Stimulated activated CD4-positive, alpha-beta T cell treated with anti-CD3 and anti-CD28 coated beads, Interleukin-2, amount 100 ng/mL, for 48 hours (primary cell): ENCODE results near the gene GDNF.

Experiments used
- DNase-seq, 2 donors: peaks; one replicate each; pipeline ENCODE4 v3.0.0-alpha.2; 2020

GDNF gene

DNA sequence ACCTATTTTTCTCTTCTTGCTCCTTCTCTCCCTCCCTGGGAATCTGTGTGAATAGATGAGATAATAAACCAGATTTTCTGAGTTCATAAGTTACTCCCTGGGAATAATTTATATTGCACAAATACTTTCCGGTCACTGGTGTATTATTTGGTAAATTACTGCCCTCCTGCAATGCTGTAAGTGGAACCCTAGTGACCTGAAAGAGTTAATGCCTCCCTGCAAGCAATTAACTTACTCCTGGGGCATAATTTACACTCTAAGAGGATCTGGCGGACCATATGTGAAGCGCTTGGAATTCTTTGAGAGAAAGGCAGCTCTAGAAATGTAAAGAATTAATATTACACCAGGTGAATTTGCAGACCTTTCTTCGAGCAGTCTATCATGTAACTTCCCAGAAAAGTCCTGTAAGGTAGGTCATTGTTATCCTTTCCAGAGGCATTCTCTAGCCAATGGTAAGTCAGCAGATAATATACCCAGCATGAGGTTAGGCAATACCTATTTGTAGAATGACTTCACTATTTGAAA is 7.0 kb upstream of the GDNF start:
- no peak for DNase-seq

DNA sequence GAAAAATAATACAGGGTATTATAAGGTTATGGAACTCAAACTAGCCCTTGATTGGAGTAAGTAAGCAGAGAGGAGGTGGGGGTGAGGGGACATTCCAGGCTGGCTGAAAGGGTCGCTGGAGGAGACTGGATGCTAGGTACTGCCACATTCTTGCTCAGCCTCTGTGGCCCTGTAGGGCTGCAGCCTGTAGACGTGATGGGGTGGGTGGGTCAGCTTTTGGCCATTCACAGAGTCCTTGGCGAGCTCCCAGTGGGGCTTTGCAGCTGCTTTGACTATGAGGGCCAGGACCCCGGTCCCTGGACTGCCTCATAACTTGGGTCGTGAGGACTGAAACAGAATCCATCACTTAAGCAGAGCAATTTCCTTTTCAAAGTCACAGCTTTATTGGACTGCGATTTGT is 4.2 kb upstream of the GDNF start:
- no peak for DNase-seq

DNA sequence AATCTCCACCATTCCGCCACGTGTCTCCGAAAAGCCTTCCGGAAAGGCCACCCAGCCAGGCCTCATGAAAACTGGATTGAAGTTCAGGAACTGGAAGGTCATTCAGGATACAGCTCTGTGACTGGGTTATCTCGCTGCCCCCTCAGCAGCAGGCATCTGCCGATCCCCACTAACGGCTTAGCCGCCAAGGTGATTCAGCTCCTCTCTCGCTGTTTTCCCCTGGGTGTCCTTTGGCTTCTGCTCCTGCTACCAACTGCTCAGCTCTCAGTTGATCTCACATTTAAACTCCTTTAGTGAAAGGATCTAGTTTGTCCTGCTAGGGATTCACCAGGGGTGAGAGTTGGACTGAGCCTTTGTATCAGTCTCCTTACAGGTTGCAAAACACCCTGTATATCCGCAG is 2.2 kb upstream of the GDNF start:
- no peak for DNase-seq

DNA sequence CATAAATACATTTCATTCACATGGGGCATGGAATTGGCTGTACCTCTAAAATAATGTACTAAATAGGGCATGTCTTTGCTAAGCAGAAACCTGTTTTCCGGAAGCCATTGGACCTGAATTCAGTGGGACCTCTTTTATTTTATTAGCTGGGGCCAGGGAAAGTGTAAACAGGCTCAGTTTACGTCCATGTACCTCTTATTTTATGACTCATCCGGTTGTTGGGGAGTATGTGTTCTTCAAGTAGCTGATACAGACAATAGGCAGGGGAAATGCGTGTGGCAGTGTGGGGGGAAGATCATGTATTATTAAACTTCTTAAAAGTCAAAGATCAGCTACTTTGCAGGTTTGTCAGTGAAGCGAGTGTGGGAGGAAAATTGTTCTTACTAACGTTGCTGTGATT is 1.4 kb upstream of the GDNF start:
- no peak for DNase-seq

DNA sequence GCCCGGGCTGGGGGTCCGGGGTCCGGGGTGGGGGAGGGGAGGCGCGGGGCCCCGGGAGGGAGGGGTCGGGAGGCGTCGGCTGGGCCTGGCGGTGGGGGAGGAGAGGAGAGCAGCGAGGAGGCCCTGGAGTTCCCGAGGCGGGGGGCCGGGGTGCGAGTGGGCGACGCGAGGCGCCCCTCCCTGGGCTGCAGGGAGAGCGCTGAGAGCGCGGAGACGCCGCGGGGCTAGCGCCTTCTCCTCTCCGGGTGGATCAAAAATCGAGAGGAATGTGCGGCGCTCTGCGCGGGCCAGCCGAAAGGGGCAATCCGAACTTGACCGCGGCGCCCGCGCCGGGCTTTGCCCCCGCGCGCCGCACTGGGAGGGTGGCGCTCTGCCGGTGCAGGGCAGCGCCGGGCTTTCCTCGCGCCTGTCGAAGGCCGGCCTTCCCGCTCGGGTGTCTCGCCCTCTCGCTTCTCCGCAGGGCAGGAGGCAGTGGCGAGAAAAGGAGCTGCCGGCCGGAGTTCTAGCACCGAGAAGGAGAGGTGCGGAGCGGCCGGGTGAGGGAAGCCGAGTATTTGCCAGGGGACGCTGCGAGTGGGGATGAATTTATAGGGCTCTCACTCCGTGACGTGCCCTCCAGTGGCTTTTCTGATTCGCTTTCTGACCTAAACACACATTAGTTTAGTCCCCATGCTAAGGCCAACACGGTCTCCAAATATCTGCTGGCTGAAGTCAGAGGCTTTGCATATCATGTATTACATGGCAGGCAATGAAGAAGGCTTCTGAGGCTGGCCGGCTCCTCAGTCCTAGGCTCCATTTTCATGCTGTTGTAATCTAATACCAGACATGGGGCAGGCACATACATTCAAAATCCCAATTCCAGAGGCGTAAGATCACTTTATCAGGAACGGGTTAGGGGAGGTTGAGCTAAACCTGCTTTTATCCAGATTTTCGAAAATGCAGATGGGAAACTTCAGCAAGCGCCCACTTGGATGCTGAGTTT is 503 bp upstream of the GDNF start:
- no peak for DNase-seq

DNA sequence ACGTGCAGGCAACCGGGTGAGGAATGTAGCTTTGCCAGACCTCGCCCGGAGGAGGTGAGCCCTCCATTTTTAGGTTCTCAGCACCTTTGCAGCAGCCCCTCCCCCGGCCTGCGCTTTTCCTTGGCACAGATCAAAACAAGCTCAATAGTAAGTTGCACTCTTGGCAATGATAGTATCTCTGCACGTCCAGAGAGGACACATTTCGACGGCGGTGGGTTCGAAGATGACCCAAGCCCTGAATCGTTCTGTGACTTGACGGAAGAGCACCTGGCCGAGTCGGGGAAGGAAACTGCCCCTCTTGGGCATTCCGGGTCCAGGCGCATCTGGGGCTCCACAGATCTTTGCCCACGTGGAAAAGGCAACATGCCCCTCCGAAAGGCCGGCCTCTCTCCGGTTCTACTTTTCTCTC is 904 bp downstream of the GDNF start:
- DNase-seq, result no peak

DNA sequence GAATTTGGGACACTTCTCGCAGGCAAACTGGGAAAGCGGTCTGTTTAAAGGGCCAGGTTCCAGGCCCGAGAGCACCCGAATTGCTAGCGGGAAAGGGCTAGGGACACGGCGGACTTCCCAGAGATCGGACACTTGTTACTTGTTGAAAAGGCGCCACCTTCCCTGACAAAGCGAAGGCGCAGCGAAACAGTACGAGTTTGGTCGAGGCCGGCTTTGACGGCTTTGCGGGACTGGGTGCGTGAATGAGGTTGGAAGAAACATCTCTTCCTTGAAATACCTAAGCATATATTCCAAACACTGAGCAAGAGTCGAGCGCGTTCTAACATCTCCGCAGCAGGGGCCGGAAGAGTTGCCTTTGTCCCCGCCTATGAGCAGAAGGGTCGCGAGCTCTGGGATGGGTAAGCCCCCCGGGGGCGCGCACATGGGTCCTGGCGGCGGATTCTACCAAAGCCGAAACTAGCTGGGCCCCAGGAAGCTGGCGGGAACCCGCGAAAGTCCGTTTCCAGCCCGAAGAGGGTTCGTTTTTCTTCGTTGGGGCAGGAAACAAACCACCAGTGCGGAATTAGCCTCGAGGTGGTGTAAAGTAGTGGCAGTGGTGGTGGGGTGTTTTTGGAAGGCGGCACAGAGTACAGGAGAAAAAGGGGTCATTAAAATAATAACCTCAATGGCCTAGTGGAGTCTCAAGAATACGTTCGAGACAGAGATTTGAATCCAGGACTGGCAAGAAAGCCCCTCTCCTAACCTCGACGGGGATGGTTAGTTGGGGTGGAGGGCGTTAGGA is 1.5 kb downstream of the GDNF start:
- no peak for DNase-seq

DNA sequence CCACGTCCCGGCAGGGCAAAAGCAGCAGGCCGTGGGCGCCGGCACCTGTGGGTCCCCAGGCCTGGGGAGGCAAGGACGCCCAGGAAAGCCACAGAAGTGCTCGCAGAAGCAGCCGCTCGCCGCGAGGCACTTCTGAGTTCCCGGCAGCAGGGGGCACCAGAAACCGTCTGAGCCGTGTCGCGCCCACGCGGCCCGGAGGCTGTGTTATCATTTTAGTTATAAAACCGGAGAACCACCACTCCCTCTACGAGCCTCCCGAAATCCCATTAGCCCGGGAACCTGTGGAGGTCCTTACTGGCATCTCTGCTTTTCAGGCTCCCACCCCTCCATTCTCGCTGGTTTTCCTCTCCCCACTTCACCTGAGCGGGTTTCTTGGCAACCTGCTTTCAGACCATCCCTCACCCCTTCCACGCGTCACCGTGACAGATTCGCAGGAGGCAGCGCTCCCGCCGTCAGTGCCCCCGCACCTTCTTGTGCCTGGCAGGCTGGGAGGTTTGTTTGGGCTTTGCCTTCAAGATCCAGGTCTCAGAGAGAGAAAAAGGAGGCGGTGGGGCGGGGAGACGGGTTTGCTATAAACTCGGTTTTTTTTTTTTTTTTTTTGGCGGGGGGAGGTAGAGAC is 2.3 kb downstream of the GDNF start:
- DNase-seq, result peak; percentile 76 to 78

DNA sequence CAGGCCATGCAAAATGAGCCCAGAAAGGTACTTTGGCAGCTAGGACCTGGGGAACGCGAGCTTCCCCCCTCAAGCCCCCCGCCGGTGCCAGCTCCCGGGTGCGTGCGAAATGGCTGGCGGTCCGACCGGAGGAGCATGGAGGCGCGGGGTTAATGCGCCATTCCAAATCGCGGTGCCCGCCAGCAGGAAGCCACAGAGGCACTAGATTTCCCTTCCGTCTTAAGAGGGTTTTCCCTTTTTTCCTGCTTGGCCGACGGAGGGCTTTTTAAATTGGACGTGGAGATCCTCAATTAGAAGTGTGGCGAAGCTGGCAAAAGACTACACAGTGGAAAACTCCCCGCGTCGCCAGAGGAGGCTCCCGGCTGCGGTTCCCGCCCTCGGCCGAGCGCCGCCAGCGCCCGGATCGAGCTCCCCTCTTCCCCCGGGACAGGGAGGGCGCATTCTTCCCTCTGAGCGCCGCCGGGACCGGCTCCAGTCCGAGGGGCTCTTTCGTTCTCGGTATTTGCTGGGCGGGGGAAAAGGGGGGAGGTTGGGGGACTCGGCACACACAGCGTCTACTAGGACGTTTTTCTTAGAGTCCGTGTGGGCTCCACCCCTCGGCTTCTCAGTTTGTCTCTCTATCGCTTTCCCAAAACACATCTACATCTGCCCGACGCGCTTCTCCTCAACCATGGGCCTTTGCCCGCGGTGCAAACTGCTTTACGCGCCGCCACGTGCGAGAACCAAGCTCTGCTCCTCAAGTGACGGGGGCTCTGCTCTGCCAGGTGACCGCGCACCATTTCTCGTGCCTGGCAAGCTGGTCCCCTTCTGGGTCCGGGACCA is 3.0 kb downstream of the GDNF start:
- no peak for DNase-seq

DNA sequence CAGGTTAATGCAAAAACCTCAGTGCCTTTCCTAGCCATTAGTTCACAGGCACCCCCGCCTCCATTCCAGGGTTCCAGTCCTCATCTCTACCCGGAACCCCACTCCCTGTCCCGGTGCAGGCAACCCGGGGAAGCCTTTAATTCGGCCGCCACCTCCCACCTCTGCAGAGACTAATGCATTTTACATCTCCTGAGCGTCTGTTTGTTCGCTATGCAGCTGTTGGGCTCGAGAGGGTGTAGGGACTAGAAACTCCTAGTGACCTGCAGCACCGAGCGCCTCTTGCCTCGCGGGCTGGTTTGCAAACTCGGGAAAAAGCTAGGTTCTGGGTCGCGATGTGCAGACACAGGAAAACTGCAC is 3.6 kb downstream of the GDNF start:
- DNase-seq, result no peak

DNA sequence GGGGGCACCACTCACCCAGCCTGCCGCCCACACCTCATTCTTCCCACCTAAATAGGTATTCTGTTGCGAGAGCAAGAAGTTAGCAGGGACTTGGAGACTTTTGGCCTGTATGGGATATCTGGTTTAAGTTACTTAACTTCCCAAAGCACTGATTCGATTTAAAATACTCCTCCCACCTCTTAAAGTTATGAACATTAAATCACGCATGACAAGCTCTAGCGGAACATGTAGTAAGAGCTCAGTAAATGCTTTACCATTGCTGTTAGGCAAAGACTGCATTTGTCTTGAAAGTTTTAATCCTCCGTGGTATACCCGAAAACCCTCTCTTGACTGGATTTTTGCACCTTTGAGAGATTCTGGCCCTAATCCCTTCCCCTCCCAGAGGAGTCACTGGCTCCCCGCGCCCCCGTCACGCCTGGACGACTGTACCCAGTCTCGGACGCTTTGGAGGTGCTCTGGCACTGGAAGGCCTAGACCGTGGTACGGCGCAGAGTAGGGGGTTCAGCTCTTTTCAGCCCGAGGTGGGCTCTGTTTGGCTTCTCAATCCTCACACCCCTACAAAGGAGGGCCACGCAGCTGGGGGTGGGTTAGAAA is 4.4 kb downstream of the GDNF start:
- DNase-seq, result no peak

DNA sequence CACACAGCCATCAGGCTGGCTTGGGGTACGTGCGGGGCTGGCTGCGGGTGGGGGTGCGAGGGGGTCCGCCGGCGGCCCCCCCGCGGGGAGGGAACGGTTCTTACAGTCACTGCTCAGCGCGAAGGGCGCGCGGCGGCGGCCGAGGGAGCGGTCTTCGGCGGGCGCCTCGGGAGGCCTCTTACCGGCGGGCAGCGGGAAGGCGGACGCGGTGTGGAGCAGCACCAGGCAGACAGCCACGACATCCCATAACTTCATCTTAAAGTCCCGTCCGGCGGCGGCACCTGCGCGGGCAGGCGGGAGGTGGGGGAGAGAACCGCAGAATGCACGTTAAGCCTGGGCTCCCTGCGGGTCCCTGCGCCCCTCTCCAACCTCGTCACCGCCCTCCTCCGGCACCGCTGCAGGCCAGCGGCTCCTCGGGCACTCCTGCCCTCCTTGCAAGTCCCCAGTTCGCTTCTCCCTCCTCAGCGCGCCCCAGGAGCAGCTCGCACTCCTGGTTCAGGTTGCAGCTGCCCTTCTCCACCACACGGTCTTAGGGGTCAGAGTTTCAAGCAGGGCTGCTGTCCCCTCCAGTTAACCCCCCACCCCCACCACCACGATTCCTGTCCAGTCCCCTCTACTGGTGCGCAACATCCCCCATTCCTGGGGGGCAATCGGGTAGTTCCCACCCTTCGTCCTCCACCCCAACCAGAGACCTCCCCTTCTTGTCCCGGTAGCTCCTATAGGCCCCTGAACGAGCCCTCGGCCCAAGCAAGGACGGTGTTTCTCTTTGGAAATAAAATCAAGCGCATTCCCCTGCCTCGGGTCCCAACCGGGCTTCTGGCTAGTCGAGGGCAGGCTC is 5.1 kb downstream of the GDNF start:
- no peak for DNase-seq

DNA sequence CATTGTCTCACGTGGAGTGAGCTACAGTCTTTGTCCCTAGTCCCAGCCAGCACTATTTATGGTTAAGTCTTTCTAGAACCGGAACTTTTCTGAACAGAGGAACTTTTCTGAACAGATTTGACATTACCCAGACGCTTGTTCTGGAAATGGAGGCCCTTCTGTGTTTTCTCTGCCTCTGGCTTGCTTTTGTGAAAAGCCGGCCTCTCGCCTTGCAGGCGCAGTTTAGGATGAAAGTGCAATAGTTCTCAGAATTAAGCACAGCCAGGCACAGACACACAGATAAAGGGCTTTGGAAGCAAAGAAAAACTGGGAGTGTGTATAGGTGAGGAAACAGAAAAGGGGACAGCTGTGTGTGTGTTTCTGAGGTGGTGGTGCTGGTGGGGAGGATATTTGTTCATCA is 5.9 kb downstream of the GDNF start:
- DNase-seq, result no peak

DNA sequence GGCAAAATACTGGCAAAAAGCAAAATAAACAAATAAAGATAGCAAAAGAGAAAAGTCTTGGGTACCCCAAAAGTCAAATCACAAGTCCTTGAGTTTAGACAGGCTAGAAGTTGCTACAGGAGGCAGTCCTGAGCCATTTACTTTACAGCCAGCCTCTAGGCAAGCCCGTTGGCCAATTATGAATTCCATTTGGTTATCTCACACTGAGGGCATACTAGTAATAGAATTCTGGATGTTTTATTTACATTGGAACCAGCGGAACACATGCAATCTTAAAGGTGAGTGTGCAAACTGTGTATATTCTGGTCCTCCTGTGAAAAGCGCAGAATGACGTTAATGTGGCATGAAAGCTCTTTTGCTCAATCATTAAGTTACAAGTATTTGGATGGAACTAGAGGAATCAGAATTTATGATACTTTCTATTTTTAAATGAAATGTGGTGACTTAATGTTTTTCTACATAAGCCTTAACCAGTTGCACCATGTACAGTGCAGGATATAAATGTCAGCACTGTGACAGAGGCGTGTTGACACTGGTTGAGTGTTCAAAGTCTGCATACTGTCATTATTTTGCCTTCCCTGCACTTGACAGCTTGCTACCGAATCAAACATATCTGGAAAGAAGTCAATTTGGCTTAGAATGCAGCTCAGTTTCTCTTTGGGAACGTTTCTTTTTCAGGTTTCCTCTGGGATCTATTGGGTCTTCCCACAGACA is 7.9 kb downstream of the GDNF start:
- DNase-seq, result no peak

DNA sequence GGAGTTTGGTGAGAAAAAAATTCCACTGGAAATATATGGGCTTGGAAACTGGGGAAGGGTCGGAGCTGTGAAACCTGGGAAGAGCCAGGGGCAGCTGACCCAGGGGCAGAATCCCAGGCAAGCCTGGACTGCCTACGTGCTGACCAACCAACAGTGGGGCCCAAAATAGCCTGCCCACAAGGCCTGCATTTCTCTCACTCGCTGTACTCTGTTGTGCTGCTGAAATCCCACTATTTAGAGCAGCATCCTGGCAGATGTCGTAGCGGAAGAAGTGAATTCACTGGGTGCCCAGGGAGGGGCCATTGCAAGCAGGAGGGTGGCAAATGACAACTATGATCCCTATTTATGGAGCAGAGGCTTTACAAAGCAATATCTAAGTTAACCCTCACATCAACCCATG is 9.5 kb downstream of the GDNF start:
- no peak for DNase-seq

DNA sequence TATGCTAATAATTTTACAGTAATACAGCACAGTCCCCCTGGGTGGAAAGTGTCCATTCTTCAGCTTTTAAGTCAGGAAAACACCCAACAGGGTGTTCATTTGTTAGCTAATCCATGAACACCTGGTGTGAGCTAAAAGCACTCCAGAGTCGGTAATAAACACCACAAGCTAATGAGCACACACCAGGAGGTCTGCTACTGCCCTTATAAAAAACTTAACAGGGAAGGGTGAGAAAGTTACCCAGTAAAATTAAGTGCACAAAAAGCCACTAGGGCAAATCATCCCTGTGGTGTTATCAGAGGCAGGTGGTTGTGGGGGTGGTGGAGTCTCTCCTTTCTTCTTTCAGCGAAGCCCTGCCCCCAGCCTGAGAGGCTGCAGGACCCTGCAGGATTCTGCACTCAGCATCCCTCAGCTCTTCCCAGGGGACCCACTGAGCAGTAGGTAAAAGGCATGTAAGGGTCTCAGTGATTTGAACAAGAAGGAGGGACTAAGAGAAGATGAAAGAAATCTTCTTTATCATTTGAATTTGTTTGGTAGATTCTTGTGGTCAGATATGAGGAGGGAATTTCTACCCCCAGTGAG is 14.4 kb downstream of the GDNF start:
- DNase-seq, result no peak

DNA sequence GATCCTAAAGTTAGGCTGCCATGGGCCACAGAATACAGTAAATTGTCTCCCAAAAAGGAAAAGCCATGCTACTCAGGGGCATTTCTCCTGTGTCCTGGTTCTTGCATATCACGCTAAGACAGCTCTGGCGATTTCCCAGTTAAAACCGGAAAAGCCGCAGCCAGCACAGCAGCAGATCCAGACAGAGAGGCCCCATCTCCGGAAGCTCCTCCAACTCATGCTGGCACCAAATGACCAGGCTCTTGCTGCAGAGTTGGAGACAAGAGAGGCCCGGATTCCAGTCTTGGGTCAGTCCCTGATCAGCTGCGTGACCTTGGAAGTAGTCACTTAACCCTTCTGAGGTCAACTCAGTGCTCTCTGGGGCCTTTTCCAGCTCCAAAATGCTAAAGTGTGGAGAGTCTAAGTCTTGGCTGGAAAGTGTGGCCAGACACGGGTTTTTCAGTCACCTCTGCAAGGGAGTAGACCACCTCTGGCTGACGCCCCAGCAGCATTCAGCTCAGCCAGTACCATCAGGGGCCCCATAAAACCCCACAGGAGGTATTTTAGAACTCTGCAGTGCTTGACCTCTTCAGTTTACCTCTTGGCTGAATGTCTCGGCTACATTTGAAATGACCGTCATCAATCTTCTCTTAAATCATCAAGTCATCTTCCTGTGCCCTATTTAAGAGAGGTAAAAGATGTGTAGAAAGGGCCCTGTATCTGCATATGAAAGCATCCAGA is 16.2 kb downstream of the GDNF start:
- no peak for DNase-seq

DNA sequence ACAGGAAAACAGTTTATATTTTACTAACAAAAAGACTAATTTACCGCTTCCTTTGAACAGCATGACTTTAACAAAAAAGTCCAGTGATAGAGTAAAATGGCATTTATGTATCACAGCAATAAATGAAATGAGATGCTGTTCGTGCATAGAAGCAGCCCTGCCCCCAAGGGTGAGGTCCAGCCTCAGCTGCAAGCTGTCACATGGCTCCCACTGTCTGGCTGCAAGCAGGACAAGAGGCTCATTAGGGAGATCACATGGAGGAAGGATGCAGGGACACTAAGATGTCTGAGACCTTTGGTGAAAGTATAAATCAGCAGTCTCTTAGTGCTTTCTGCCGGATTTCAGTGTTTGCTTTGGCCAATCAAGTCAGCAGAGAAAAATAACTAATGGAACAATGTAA is 23.0 kb downstream of the GDNF start:
- DNase-seq, result no peak

DNA sequence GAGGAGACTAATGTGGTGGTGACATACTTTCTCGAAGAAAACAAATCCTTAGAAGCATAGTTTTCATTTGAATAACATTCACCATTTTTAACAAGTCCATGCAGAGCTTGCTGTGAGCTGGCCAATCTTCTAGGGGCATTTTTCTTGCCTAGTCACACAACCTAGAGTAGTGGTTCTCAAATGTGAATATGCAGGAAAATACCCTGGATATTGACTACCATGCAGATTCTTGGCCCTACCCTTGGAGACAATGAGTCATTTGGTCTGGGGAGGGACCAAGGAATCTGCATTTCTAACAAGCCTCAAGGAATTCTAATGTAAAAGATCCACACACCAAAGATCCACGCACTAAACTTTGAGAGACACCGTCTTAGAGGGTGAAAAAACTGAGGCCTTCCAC is 23.5 kb downstream of the GDNF start:
- DNase-seq, result no peak

DNA sequence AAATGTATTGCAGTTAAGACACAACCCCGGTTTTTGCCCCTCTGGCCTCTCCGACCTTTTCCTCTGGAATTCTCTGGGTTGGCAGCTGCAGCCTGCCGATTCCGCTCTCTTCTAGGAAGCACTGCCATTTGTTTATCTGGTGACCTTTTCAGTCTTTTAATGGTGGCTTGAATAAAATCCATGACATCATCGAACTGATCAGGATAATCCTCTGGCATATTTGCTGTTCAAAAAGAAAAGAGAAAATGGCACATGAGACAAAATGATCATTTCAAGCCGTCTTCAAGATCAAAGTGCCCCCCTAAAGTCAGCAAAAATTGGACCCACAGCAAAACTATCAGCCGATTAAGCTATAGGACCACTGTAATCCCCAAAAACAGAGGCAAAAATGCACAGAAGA is 23.9 kb downstream of the GDNF start:
- no peak for DNase-seq
